Left lobe of liver (tissue), 2 donors: ENCODE results near the gene FAIM2. TPM values are rescaled to one million over a fixed set of nuclear protein-coding genes. Genes with fewer than 3 reads are reported as not detected.

ENCODE experiments used
- ATAC-seq: fragments of 200-7000 bp; cut with Tn5 transposase; one replicate; pipeline ENCODE4 v1.9.1; 2020; ENCODE audit warnings: mild to moderate bottlenecking, moderate library complexity
- DNase-seq: peaks from one replicate; pipeline ENCODE4 v3.0.0-alpha.2; 2020; ENCODE audit warnings: low spot score
- total RNA-seq: library from RNA; stranded (reverse); gene quantifications from one replicate; pipeline ENCODE4 v1.2.1, GENCODE V29; 2021
- donor health status: DM: no; HTN: no; CAD: no; lungs with moderate emphysema.
- donor health status: DM: no; HTN: yes; CAD: no.

The FAIM2 gene
- total RNA-seq, 1 donor from 2014 or later: not detected

- ATAC-seq (no peak), DNase-seq (no peak)
Measured at GRCh38 chr12:49920241-49920914, 16.7 kb upstream of the FAIM2 start.

GRCh38 chr12:49917788-49918173 lies 14.1 kb upstream of the FAIM2 start:
- ATAC-seq (no peak), DNase-seq (no peak)

GRCh38 chr12:49917166-49917787 lies 13.6 kb upstream of the FAIM2 start:
- ATAC-seq (no peak), DNase-seq (no peak)

- DNase-seq (no peak), ATAC-seq (no peak)
Measured at GRCh38 chr12:49916129-49916919, 12.6 kb upstream of the FAIM2 start.

GRCh38 chr12:49912345-49913255 lies 8.9 kb upstream of the FAIM2 start:
- ATAC-seq (no peak), DNase-seq (no peak)

GRCh38 chr12:49911213-49911605 lies 7.5 kb upstream of the FAIM2 start:
- DNase-seq (no peak), ATAC-seq (no peak)

DNA sequence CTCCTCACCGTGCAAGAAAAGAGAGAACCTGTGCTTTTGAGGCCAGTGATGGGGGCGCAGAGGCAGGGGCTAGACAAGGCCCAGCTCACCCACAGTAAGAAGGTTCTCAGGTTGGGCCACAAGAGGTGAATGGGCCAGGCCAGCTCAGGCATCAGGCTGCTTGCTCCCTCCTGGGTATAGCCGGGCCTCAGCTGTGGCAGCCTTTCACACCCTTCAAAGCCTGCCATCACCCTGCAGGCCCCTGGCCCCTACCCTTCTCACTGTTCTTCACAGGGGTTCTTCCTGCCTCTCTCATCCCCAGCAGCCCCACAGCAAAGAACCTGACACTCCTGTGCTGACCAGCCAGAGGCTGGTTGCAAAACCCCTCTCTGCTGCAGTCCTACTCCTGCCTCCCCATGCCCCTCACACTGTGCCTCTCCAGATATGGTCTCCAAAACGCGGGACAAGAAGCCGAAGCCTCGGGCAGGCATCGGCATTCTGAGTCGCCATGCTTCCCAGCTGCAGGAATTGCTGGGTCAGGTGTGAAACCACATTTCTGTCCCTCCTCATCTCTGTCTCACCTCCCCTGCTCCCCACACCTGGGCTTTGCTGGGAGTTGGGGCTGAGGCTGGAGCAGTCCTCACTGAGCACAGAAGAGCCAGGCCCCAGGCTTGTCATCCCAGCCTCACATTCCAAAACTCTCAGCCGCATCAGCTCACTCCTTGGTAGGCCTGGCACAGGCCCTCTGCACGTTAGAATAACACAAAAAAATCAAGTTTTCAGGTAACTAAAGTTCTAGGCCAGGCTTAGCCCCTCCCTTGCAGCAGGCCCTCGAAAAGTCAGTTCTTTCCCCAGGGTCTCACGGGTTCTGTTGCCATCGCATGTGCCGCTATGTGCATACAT lies 6.9 kb upstream of the FAIM2 start:
- no peak for ATAC-seq
- DNase-seq: no peak

DNA sequence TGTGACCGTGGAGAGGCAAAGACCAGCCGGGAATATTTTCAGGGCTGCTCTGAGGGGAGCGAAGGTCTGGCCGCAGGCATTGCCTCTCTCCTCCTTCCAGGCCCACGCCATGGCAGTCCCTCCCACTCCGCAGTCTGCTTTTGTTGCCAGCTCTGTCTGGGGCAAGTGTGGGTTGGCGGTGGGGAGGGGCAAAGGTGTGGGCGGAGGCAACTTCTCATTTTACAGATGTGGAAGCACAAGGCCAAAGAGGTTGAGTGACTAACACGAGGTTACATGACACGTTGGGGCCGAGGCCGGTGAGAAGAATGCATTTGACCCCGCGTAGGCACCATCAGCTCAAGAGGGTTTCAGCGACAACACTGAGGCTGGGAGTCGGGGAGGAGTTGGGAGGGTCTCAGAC lies 6.1 kb upstream of the FAIM2 start:
- ATAC-seq (no peak), DNase-seq (no peak)

DNA sequence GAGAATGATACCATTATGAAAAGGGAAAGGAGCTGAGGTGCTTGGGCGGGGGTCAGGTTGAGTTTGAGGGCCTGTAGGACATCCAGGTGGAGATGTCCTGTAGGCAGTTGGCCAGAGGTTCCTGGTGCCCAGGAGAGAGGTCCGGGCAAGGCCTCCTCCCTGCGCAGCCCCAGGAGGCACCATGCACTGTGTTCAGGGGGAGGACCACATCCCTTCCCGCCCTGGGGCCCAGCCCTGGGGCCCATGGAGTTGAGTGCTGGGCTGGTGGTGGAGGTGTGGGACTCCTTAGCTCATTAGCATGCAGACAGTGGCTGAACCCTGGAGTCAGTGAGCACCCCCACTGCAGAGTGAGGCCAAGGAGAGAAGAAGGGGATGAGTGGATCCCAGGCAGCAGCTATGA lies 5.7 kb upstream of the FAIM2 start:
- DNase-seq (no peak), ATAC-seq (no peak)

- DNase-seq: no peak
Measured at GRCh38 chr12:49907352-49907751, 3.7 kb upstream of the FAIM2 start.

GRCh38 chr12:49905718-49906314 lies 2.1 kb upstream of the FAIM2 start:
- no peak for DNase-seq
- ATAC-seq: no peak

More at GRCh38 chr12:49907352-49907751, 3.7 kb upstream of the FAIM2 start:
- ATAC-seq: no peak

GRCh38 chr12:49904601-49905000 lies 901 bp upstream of the FAIM2 start:
- no peak for ATAC-seq
- DNase-seq: no peak

- no peak for ATAC-seq
- DNase-seq: no peak
Measured at GRCh38 chr12:49903351-49903699, 375 bp downstream of the FAIM2 start.

GRCh38 chr12:49902399-49903350 lies 1.0 kb downstream of the FAIM2 start:
- DNase-seq (no peak), ATAC-seq (no peak)

DNA sequence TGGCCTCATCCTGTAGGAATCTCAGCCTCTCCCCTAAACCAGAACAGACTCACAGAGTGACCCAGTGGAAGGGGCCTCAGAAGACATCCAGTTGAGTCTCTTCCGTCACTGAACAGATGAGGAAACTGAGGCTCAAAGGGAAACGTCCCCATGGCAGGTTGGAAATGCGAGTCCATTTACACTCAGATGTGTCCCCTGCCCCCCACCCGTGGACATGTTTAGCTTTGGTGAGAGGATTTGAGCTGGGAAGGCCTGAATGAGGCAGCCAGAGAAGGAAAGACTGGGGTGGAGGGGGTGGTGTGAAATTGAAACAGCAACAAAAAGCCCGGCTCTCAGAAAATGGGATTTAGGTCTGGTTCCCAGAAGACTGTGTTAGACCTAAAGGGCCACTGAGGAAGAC lies 1.7 kb downstream of the FAIM2 start:
- DNase-seq (no peak), ATAC-seq (no peak)

GRCh38 chr12:49901026-49901425 lies 2.7 kb downstream of the FAIM2 start:
- DNase-seq (no peak), ATAC-seq (no peak)

DNA sequence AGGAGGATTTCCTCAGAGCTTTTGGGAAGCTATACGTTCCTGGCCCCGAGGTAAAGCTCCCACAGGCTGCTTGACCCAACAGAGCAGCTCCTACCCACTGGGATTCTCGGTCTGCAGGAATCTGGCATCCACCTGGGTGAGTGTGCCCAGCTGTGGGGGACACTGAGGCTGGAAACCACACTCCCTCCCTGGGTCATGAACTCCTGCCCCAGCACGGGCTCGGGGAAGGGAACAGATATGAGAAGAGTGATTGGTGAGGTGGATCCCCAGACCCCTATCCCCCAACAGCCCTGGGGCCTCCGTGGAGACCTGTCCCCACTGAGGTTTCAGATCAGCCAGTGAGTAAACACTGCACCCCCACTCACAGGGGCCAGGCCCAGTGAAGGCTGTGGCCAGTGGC lies 3.3 kb downstream of the FAIM2 start:
- DNase-seq: no peak
- ATAC-seq: no peak

DNA sequence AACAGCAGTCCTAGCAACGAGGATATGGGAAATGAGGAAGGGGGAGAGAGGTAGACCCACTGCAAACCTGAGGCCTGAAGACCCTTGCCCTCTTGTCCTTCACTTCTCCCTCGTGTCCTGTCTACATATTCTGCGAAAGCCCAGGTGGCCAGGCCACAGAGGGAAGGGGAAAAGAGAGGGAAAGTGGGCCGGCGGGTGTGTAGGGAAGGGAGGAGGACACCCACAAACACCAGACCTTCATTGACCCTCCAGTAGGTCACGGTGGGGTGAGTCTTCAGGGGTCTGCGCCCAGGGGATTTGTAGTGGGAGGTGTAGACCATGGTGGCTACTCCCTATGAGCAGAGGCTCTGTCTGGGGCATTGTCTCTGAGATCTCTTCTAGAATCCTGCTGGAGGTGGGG lies 3.8 kb downstream of the FAIM2 start:
- DNase-seq (no peak), ATAC-seq (no peak)
